Fibroblast of mammary gland (primary cell): ENCODE results near the gene KIFC1.

Experiments used
- DNase-seq: peaks from one replicate; pipeline ENCODE4 v3.0.0-alpha.2; 2010; ENCODE audit warnings: low read depth
- H3K4me3 ChIP-seq: 2 replicates; pipeline ENCODE4 v1.5.1; 2011; ENCODE audit warnings: low read depth, mild to moderate bottlenecking, low read length, moderate library complexity; ENCODE audit not compliant: control insufficient read depth
- CTCF ChIP-seq: conservative IDR thresholded peaks from 2 replicates; pipeline ENCODE4 v1.5.1; 2011; ENCODE audit warnings: low read depth, low read length, inconsistent platforms; ENCODE audit not compliant: control insufficient read depth, insufficient read depth

The KIFC1 gene

GRCh38 chr6:33411632-33412005 is 20.0 kb downstream of the KIFC1 start:
- peak overlapping the region; percentile 65 for H3K4me3 ChIP-seq
- no peak for TF ChIP-seq CTCF
- no peak for DNase-seq

- no peak for DNase-seq
- TF ChIP-seq CTCF: no peak
- H3K4me3 ChIP-seq: no peak overlapping the region
Measured at GRCh38 chr6:33412140-33413009, 20.8 kb downstream of the KIFC1 start.

GRCh38 chr6:33413241-33414120 is 21.9 kb downstream of the KIFC1 start:
- no peak for DNase-seq
- TF ChIP-seq CTCF: no peak
- H3K4me3 ChIP-seq: no peak overlapping the region

DNA sequence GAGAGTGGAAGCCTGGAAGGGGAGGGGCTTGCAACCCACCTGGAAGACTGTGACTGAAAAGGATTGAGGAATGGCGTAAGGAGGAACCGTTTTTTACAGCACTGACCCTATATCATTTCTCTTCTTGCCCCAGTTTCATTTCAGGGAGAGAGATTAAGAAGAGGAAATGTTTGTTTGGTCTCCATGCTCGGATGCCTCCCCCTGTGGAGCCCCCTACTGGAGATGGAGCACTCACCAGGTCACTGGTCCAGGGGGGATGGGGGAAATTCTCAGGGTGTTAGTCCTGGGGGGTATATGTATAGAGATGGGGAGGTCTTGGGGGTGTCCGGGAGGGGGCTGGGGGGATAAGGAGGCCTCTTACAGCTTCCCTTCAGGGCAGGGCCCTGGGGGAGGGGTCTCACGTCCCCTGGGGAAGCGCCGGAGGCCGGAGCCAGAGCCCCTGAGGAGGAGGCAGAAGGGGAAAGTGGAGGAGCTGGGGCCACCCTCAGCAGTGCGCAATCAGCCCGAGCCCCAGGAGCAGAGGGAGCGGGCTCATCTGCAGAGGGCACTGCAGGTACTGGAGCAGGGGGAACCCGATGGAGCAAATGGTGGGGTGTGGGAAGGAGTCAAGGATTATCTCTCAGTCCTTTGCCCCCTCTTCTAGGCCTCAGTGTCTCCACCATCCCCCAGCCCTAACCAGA is 23.1 kb downstream of the KIFC1 start:
- peak; percentile 47 for TF ChIP-seq CTCF
- no peak for DNase-seq
- no peak overlapping the region for H3K4me3 ChIP-seq

- H3K4me3 ChIP-seq: peak overlapping the region; percentile 87
- TF ChIP-seq CTCF: no peak
- no peak for DNase-seq
Measured at GRCh38 chr6:33415831-33416230, 24.2 kb downstream of the KIFC1 start.

DNA sequence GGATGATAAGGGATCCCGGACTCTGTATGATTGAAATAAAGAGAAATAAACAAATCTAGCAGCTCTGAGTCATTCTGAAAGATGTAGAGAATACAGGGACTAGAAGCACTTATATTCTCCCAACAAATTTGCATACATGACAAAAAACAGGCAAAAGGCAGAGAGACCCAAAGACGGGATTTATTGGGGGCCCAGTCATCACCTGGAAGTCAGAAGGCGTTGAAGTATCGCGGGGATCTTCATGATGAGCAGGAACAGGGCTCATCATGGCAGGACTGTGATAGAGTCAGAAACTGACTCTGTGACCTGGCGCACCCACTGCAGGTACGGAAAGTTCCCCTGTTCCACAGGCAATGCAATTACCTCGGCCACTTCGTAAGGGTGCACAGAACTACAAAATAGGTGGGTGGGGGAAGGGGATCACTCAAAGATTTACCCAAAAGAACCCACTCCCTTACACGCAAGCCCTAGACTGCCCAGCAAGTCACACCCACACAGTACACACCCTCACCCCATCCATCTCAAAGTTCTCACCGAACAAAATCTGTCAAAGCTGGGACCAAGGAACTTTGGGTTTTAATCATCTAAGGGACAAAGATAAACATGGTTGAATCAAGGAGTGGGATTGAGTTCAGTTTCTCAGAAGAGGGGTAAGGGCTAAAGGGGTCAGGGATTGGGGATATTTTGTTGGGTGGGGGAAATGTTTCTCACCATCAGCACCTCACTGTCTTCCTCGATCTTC is 24.9 kb downstream of the KIFC1 start:
- TF ChIP-seq CTCF: no peak
- H3K4me3 ChIP-seq: peak overlapping the region; percentile 87
- DNase-seq: peak; percentile 28
